GM19467 (cell line): ENCODE results near the gene CACNB3.
"Not testable (repeated sequence)": the region's sequence is repeated elsewhere in the genome, so short reads cannot be mapped to it uniquely, and the experiment has no call there.

Experiments used
- ATAC-seq: cut with Tn5 transposase; IDR thresholded peaks from one replicate; pipeline ENCODE4 v1.9.1; 2021; ENCODE audit warnings: mild to moderate bottlenecking, moderate library complexity; ENCODE audit not compliant: unreplicated experiment

CACNB3 gene

DNA sequence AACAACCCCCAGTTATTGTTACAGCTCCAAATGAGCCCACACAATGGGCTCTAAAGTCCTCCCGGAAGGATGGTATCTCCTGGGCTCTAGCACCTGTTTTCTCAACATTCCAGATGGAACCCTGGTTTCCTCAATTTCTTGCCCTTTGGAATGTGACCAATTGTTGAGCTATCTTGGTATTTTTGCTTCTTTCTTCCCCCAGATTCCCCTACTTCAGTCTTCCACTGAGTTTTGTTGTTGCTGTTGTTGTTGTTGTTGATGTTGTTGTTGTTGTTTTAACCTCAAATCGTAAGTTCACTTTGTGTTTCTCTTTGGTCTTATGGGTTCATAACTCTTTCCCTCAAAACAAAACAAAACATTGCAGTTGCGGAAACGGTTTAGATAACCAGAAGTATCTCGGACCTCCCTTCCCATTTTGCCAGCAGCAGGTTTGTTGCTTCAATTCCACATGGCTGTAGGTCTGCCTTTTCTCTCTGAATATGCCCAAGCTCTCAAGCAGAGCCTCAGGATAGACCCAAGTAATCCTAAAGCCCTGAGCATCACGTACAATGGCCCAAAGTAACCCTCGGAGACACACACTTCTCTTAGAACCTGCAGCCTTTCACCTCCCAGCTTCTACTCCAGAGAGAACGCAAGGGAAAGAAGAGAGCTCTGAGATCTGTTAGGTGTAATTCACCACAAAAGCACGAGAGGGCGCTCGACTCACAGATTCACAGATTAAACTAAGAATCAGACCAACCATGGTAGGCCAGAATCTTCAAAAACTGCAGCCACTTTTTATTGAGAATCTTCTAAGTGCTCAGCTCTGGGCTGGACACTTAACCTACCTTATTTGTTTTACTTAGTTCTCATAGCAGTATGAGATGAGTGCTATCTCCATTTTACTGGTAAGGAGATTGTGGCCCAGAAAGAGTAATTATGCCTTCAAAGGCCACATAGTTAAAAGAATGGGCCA is 34.7 kb downstream of the CACNB3 start:
- peak; percentile 46 for ATAC-seq

GRCh38 chr12:48854488-48854887 is 36.2 kb downstream of the CACNB3 start:
- no peak for ATAC-seq

GRCh38 chr12:48854932-48855331 is 36.6 kb downstream of the CACNB3 start:
- not testable (repeated sequence) for ATAC-seq

DNA sequence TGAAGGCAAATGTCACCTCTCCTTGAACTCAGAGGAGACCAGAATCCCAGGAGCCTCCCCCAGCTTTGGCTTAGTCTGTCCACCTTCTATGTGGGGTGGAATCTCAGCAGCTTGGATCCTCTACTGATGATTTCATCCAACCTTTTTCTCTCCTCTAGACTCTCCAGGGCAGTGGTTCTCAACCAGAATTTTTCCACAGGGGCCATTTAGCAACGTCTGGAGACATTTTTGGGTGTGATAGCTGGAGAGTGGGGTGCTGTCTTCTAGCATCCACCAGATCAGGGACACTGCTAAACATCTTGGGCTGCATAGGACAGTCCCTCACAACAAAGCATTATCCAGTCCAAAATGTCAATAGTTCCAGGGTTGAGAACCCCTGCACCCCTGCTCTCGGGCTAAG is 38.1 kb downstream of the CACNB3 start:
- no peak for ATAC-seq

- ATAC-seq = no peak
These were observed 39.1 kb downstream of the CACNB3 start for GRCh38 chr12:48857278-48857994.

DNA sequence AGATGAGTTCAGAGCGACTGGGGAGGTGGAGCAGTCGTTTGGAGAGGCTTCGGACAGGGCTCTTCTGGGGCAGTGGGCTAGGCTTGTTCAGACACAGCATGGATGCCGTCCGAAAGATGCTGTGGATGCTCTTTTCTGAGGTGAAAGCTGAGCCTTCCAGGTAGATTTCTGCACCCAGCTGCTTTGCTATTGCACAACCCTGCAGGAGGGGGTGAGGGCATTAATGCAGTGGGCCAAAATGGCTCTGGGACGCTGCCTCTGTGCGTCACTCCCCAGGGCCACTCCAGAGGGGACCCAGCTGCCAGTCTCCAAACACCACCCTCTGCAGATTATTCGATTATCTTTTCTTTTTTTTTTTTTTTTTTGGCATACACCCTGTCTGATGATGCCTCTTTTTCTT is 39.7 kb downstream of the CACNB3 start:
- no peak for ATAC-seq

- ATAC-seq = no peak
These were observed 41.3 kb downstream of the CACNB3 start for GRCh38 chr12:48859607-48860006.

- ATAC-seq = not testable (repeated sequence)
These were observed 41.9 kb downstream of the CACNB3 start for GRCh38 chr12:48860236-48860635.

DNA sequence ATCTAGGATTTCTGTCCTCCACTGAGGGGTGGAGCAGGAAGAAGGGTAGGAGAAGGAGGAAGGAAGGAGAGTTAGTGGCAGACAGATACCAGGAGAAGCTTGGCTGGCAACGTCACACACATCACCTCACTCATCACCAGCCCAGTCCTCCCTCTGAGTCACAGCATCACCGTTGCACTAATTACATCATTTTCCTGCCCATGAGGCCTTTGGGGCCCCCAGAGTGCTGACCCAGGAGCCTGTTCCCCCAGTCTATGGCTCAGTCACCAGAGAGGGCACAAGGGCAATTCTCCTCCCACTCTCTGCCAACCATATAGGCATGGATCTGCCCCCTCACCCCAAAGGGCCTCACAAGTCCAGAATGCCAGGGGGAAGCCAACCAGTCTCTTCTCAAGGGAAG is 42.8 kb downstream of the CACNB3 start:
- no peak for ATAC-seq

GRCh38 chr12:48862760-48863159 is 44.5 kb downstream of the CACNB3 start:
- no peak for ATAC-seq

- no peak for ATAC-seq
These were observed 45.0 kb downstream of the CACNB3 start for GRCh38 chr12:48863291-48863690.

GRCh38 chr12:48865281-48866051 is 47.2 kb downstream of the CACNB3 start, which contains the start of gene RND1:
Gene RND1 (minus strand): TSS chr12:48865870. CDS start chr12:48865767, 103 bp downstream.
- ATAC-seq = peak; percentile 86

DNA sequence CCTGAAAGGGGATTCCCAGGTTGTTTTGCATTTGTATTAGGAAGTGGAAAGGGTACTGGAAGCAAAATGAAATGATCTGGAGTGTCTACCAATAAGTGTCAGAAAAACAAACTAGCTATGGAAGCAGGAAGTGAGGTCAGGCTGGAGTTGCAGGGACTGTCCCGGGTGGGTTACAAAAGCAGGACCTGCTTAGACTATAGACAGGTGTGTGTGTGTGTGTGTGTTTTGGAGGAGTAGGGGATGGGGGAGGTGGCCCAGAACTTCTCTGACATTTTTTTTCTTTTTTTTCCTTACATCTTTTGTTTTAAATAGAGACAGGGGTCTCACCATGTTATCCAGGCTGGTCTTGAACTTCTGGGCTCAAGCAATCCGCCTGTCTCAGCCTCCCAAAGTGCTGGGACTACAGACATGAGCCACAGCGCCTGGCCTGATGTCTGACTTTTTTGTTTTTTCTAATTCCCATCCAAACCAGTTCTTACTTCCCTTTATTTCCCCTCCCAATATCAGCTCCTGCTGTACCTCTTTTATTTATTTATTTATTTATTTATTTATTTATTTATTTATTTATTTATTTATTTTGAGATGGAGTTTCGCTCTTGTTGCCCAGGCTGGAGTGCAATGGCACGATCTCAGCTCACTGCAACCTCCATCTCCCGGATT is 47.9 kb downstream of the CACNB3 start:
- no peak for ATAC-seq

DNA sequence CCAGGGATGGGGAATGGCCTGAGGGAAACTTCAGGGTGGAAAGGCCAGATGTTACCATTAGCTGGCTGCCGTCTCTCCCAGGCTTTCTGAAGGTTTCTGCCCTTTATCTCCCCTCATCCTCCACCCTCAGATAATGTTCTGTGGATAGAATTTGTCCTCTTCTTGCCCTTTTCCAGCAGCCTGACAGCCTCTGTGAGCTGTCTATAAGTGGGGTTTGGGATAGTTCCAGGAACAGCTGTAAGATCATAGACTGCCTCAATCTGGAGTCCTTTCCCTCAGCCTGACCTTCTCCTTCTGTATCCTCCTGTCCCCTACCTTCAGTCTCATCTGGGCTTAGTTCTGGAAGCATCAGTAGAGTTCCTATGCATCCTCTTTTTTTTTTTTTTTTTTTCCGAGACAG is 50.2 kb downstream of the CACNB3 start:
- ATAC-seq = no peak

GRCh38 chr12:48869191-48869590 is 50.9 kb downstream of the CACNB3 start:
- ATAC-seq = no peak

- no peak for ATAC-seq
These were observed 54.8 kb downstream of the CACNB3 start for GRCh38 chr12:48873096-48873495.

DNA sequence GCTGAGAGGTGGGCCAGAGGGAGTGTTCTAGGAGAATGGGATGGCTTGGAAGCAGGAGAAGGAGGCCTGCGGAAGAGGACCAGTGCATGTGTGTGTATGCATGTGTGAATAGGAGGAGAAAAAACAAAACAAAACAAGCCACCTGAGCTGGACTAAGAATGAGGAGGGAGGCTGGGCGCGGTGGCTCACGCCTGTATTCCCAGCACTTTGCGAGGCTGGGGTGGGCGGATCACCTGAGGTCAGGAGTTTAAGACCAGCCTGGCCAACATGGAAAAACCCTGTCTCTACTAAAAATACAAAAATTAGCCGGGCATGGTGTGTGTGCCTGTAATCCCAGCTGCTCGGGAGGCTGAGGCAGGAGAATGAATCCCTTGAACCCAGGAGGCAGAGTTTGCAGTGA is 55.2 kb downstream of the CACNB3 start:
- not testable (repeated sequence) for ATAC-seq

GRCh38 chr12:48875944-48876515 is 57.7 kb downstream of the CACNB3 start:
- no peak for ATAC-seq
